Left lung (tissue), 10 donors: ENCODE results near the gene JAGN1. TPM values are rescaled to one million over a fixed set of nuclear protein-coding genes. Genes with fewer than 3 reads are reported as not detected.
"Not testable (repeated sequence)": the region's sequence is repeated elsewhere in the genome, so short reads cannot be mapped to it uniquely, and the experiment has no call there.

Source experiments
- ATAC-seq: fragments of 200-7000 bp; cut with Tn5 transposase; one replicate; pipeline ENCODE4 v1.9.1; 2020; ENCODE audit warnings: moderate library complexity
- DNase-seq, 4 donors: peaks; one replicate each; pipeline ENCODE4 v3.0.0-alpha.2; 2013 to 2020
- H3K27ac ChIP-seq, 2 donors: fragments of 200-600 bp; sonication (generic) in 1 of 2; one replicate each; pipeline versions ENCODE4 v1.5.0 to v1.8.0; 2020 to 2021
- H3K27me3 ChIP-seq, 2 donors: fragments of 200-600 bp; sonication (generic) in 1 of 2; one replicate each; pipeline versions ENCODE4 v1.5.0 to v1.8.0; 2020 to 2021
- H3K36me3 ChIP-seq, 2 donors: fragments of 200-600 bp; sonication (generic) in 1 of 2; one replicate each; pipeline versions ENCODE4 v1.5.0 to v1.8.0; 2020 to 2021
- H3K4me1 ChIP-seq, 2 donors: fragments of 200-600 bp; one replicate each; pipeline ENCODE4 v1.8.0; 2021
- H3K4me3 ChIP-seq, 2 donors: fragments of 200-600 bp; sonication (generic) in 1 of 2; one replicate each; pipeline versions ENCODE4 v1.5.0 to v1.8.0; 2020 to 2021; ENCODE audit warnings: mild to moderate bottlenecking in 1 of 2
- H3K9me3 ChIP-seq, 2 donors: fragments of 200-600 bp; sonication (generic) in 1 of 2; one replicate each; pipeline versions ENCODE4 v1.5.0 to v1.8.0; 2020 to 2021
- CTCF ChIP-seq, 2 donors: fragments of 200-600 bp; sonication (generic) in 1 of 2; IDR thresholded peaks; one replicate each; pipeline versions ENCODE4 v1.5.0 to v1.8.0; 2021; ENCODE audit warnings: antibody characterized with exemption in 2 of 2
- intact Hi-C, 2 donors: fragments of 100-400 bp; cut with DNase I; formaldehyde crosslinking; loops; one replicate each; pipeline versions ENCODE4 v1.11.2 to v1.14.2; 2022
- polyA plus RNA-seq, 6 donors: library from polyadenylated mRNA; unstranded; fragments of 120-200 nt; gene quantifications; one replicate each; pipeline ENCODE4 v1.2.1, GENCODE V29; 2013; ENCODE audit not compliant: insufficient read length in 6 of 6
- total RNA-seq, 2 donors: library from RNA; stranded (reverse); fragmentation: NEBNext Ultra II Directional; extraction: Animal tissue kit (Norgen Biotek cat#: 25700); gene quantifications; one replicate each; pipeline ENCODE4 v1.2.1, GENCODE V29; 2021
- donor health status: DM: no; HTN: yes; CAD: no.
- donor health status: DM: no; HTN: no; CAD: no.

Gene JAGN1
- total and polyA plus RNA-seq, 8 donors: 25.1 to 38.5 (median 34.9) TPM

- H3K36me3 ChIP-seq: no peaks in the 10 kb centered on the region
- ATAC-seq (no peak), DNase-seq (no peak)
- intact Hi-C loops: no loop called here
- peaks cover 1 to 7% of the 10 kb centered on the region in 2 donors for H3K4me1 ChIP-seq
- H3K27me3 ChIP-seq: no peaks in the 10 kb centered on the region
- H3K9me3 ChIP-seq: no peaks in the 10 kb centered on the region
- no peak overlapping the region for H3K27ac ChIP-seq
- no peak overlapping the region for H3K4me3 ChIP-seq
- no peak for TF ChIP-seq CTCF (IDR thresholded peaks at IDR 0.05)
Measured at GRCh38 chr3:9869955-9870354, 20.5 kb upstream of the JAGN1 start.

- intact Hi-C loops: no loop called here
- H3K27me3 ChIP-seq: no peaks in the 10 kb centered on the region
- H3K4me1 ChIP-seq: peaks cover 0 to 6% of the 10 kb centered on the region in 2 donors
- ATAC-seq: no peak
- H3K4me3 ChIP-seq: no peak overlapping the region
- no peak for DNase-seq
- TF ChIP-seq CTCF (IDR thresholded peaks at IDR 0.05): no peak
- no peaks in the 10 kb centered on the region for H3K36me3 ChIP-seq
- no peak overlapping the region for H3K27ac ChIP-seq
- H3K9me3 ChIP-seq: no peaks in the 10 kb centered on the region
Measured at GRCh38 chr3:9870978-9871377, 19.4 kb upstream of the JAGN1 start.

- intact Hi-C loops: not testable (repeated sequence)
Measured at GRCh38 chr3:9872067-9872466, 18.3 kb upstream of the JAGN1 start.

DNA sequence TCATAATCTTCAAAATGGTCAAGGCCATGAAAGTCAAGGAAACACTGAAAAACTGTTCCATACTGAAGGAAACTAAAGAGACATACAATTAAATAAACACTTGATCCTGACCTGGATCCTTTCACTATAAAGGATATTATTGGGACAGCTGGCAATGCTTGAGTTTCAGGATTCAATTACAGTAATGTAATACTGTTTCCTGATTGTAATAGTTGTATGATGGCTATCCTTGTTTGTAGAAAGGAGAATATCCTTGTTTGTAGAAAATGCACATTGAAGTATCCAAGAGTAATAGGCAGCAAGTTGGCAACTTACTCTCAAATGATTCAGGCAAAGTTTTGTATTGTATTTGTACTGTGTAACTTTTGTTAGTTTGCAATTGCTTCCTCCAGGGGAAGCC is 15.0 kb upstream of the JAGN1 start:
- TF ChIP-seq CTCF (IDR thresholded peaks at IDR 0.05): no peak
- no peaks in the 10 kb centered on the region for H3K27me3 ChIP-seq
- no peaks in the 10 kb centered on the region for H3K9me3 ChIP-seq
- no peak overlapping the region for H3K4me3 ChIP-seq
- ATAC-seq (no peak), DNase-seq (no peak)
- intact Hi-C loops: no loop called here
- no peaks in the 10 kb centered on the region for H3K36me3 ChIP-seq
- no peaks in the 10 kb centered on the region for H3K4me1 ChIP-seq
- H3K27ac ChIP-seq: no peak overlapping the region

More at GRCh38 chr3:9872067-9872466, 18.3 kb upstream of the JAGN1 start:
- H3K36me3 ChIP-seq, H3K27ac ChIP-seq, DNase-seq, H3K4me3 ChIP-seq, H3K9me3 ChIP-seq, ATAC-seq, H3K4me1 ChIP-seq, H3K27me3 ChIP-seq: not testable (repeated sequence)

DNA sequence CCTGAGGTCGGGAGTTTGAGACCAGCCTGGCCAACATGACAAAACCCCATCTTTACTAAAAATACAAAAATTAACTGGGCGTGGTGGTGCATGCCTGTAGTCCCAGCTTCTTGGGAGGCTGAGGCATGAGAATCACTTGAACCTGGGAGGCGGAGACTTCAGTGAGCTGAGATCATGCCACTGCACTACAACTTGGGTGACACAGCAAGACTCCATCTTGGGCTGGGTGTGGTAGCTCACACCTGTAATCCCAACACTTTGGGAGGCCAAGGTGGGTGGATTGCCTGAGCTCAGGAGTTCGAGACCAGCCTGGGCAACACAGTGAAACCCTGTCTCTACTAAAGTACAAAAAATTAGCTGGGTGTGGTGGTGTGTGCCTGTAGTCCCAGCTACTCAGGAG is 14.2 kb upstream of the JAGN1 start:
- ATAC-seq, H3K36me3 ChIP-seq, H3K4me1 ChIP-seq, H3K9me3 ChIP-seq, H3K27me3 ChIP-seq, H3K27ac ChIP-seq, intact Hi-C loops, DNase-seq, H3K4me3 ChIP-seq: not testable (repeated sequence)

- ATAC-seq (no peak), DNase-seq (no peak)
- intact Hi-C loops: no loop called here
- Histone ChIP-seq H3K4me1 (no peaks in the 10 kb centered on the region), H3K27ac (no peak overlapping the region), H3K9me3 (no peaks in the 10 kb centered on the region), H3K36me3 (no peaks in the 10 kb centered on the region), H3K4me3 (no peak overlapping the region), H3K27me3 (no peaks in the 10 kb centered on the region)
- TF ChIP-seq CTCF (IDR thresholded peaks at IDR 0.05): no peak
Measured at GRCh38 chr3:9876991-9877390, 13.4 kb upstream of the JAGN1 start.
